AG04449 (cell line): ENCODE data around the gene UBP1.
"Not testable (repeated sequence)": the region's sequence is repeated elsewhere in the genome, so short reads cannot be mapped to it uniquely, and the experiment has no call there.

Source experiments
- CTCF ChIA-PET: fragments of 350-600 bp; formaldehyde crosslinking; extraction: SDS; loops from one replicate; lab custom pipeline; 2021; ENCODE audit warnings: antibody characterized with exemption; lab: Yijun Ruan, JAX
- POLR2A ChIA-PET: fragments of 400-600, 350-600 bp; formaldehyde crosslinking; extraction: SDS; loops from one replicate; lab custom pipeline; 2020; ENCODE audit warnings: antibody characterized with exemption, inconsistent platforms; lab: Yijun Ruan, JAX
- DNase-seq: peaks from one replicate; pipeline ENCODE4 v3.0.0-alpha.2; 2010; ENCODE audit warnings: low read depth, low spot score
- H3K4me3 ChIP-seq: 2 replicates; pipeline ENCODE4 v1.5.1; 2011; ENCODE audit warnings: low read depth, mild to moderate bottlenecking, control low read depth, low read length
- CTCF ChIP-seq: IDR thresholded peaks from one replicate; pipeline ENCODE4 v1.5.1; 2011; ENCODE audit warnings: mild to moderate bottlenecking, moderate library complexity, low read length, control low read depth, inconsistent platforms; ENCODE audit not compliant: insufficient read depth; ENCODE audit errors: missing control alignments

UBP1 gene

GRCh38 chr3:33419948-33420347, 20.3 kb downstream of the UBP1 start:
- H3K4me3 ChIP-seq: no peak overlapping the region
- ChIA-PET CTCF (no interaction called here), POLR2A (no interaction called here)
- TF ChIP-seq CTCF: no peak
- no peak for DNase-seq

GRCh38 chr3:33417066-33417673, 23.0 kb downstream of the UBP1 start:
- no peak for DNase-seq
- ChIA-PET CTCF (interaction anchor here (0.7 kb wide), 1 partner anchor 44 kb away, joined by 5 read pairs; no protein-coding TSS in a partner anchor), POLR2A (no interaction called here)
- H3K4me3 ChIP-seq: no peak overlapping the region
- TF ChIP-seq CTCF: no peak

- POLR2A ChIA-PET, CTCF ChIA-PET, DNase-seq, H3K4me3 ChIP-seq: not testable (repeated sequence)
Measured at GRCh38 chr3:33410816-33411215, 29.4 kb downstream of the UBP1 start.

- ChIA-PET CTCF (interaction anchor here (1.3 to 1.6 kb wide), 2 partner anchors 30 to 272 kb away, joined by 4 to 7 read pairs; no protein-coding TSS in a partner anchor), POLR2A (interaction anchor here (0.6 kb wide), 1 partner anchor 28 kb away, joined by 3 read pairs; no protein-coding TSS in a partner anchor)
- TF ChIP-seq CTCF: no peak
- no peak for DNase-seq
- no peak overlapping the region for H3K4me3 ChIP-seq
Measured at GRCh38 chr3:33403756-33404155, 36.4 kb downstream of the UBP1 start.

GRCh38 chr3:33402936-33403335, 37.3 kb downstream of the UBP1 start:
- no peak for TF ChIP-seq CTCF
- DNase-seq: no peak
- POLR2A ChIA-PET: no interaction called here
- no peak overlapping the region for H3K4me3 ChIP-seq
- CTCF ChIA-PET: interaction anchor here (0.8 to 1.6 kb wide), 2 partner anchors 27 to 29 kb away, joined by 3 to 7 read pairs; no protein-coding TSS in a partner anchor

- no peak for DNase-seq
- TF ChIP-seq CTCF: no peak
- H3K4me3 ChIP-seq: no peak overlapping the region
- ChIA-PET POLR2A (interaction anchor here (1.2 kb wide), 1 partner anchor 39 kb away, joined by 3 read pairs; no protein-coding TSS in a partner anchor), CTCF (interaction anchor here (0.7 to 1.4 kb wide), 5 partner anchors 22 to 385 kb away, joined by 3 read pairs; no protein-coding TSS in a partner anchor)
Measured at GRCh38 chr3:33401781-33402180, 38.4 kb downstream of the UBP1 start.
